ENCODE results near the gene CDH15.
"Not testable (repeated sequence)": the region's sequence is repeated elsewhere in the genome, so short reads cannot be mapped to it uniquely, and the experiment has no call there.

CDH15 gene

GRCh38 chr16:89243664-89244063, 72.1 kb downstream of the CDH15 start:
- DNase-seq: no peak

GRCh38 chr16:89244264-89244663, 72.7 kb downstream of the CDH15 start:
- not testable (repeated sequence) for DNase-seq

GRCh38 chr16:89244754-89245153, 73.2 kb downstream of the CDH15 start:
- DNase-seq: no peak
